HG02798 (cell line): Measurements from ENCODE around the gene HGD.
A peak's percentile ranks its signal among the peaks of the same experiment; 100 is the strongest.
"Not testable (repeated sequence)": the region's sequence is repeated elsewhere in the genome, so short reads cannot be mapped to it uniquely, and the experiment has no call there.

Experiments used
- ATAC-seq: cut with Tn5 transposase; IDR thresholded peaks from one replicate; pipeline ENCODE4 v1.9.1; 2021; ENCODE audit warnings: mild to moderate bottlenecking; ENCODE audit not compliant: unreplicated experiment, poor library complexity

HGD gene

DNA sequence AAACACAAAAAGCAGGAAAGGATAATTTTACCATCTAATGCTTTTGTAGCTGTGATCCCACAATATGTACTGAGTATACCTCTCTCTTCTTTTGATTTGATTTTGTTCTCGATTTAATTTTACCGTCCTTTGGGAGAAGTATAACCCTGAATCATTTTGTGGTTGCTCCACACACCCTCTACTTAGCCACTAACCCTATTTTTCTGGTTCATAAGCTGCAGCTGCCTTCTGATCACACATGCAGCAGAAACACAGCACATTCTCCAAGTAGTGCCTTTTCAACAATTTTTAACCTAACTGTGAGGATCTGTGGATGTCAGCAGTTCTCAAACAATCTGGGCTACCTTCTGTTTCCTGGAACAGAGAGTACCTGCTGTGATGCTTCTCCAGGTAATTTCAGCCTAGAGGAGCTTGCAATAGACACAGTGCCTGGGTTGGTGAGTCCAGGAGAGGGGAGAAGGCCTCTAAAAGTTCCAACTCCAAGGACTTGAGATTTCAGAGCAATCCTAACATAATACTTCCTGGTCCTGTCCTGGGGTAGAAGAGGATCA lies 40.3 kb downstream of the HGD start:
- no peak for ATAC-seq

DNA sequence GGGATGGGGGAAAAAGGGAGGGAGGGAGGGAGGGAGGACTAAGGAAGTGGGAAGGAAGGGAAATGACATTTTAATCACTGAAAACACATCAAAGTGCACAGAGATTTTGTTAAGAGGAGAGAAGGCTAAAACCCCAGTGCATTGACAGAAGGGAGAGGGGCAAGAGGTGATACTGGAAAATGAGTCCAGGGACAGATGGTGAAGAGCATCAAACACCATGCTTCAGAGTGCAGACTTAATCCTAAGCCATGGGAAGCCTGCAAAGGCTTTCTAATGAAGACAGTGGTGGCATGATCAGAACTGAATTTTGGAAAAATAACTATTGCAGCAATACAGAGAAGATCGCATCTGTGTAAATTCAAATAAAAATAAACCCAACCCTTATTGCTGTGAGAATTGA lies 41.8 kb downstream of the HGD start:
- ATAC-seq = no peak

- not testable (repeated sequence) for ATAC-seq
Measured at GRCh38 chr3:120638820-120639219, 43.2 kb downstream of the HGD start.

DNA sequence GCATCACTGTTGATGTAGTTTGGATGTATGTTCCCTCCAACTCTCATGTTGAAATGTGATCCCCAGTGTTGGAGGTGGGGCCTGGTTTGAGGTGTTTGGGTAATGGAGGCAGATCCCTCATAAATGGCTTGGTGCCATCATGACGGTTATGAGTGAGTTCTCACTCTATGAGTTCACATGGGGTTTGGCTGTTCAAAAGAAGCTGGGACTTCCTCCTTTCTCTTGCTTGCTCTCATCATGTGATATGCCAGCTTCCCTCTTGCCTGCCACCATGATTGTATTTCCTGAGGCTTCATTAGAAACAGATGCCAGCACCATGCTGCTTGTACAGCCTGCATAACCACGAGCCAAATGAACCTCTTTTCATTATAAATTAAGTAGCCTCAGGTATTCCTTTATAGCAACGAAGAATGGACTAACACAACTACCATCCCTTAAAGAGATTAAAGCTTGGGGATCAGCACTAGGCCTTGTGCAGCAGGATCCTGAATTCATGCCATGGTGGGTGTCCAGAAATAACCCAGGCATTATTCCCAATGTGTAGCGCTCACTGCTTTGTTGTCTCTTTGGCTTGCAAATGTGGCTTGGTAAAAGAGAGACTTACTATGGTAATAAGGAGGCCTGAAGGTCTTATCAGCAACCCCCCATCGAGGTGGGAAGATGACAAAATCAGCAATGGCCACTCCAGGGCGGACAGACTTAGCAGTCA lies 44.0 kb downstream of the HGD start:
- no peak for ATAC-seq

DNA sequence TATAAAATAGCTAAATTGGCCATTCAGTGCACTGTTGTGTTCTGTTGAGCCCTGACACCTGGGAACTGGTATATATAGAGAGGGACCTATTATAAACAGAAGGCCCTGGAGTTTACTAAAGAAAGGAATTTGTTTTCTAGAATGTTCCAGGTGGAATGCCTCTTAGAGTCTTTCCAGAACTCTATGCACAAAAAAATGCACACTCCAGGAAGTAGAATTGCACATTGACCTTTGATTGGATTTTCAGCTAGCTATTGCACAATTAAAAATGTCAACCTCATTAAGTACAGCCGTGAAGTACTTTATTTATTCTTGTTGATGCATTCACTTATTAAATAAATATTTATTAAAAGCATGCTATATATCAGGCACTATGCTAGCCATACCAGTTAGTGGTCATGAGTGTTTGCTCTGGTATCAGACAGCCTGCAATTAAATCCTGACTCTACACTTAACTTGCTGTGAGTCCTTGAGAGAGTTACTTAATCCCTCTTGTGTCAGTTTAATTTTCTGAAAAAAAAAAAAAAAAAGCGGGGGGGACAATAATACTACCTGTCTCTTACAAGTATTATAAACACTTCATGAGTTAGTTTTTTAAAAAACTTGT lies 45.1 kb downstream of the HGD start:
- ATAC-seq = no peak

GRCh38 chr3:120634539-120634938 lies 47.5 kb downstream of the HGD start:
- no peak for ATAC-seq

- no peak for ATAC-seq
Measured at GRCh38 chr3:120625159-120625586, 56.9 kb downstream of the HGD start.

DNA sequence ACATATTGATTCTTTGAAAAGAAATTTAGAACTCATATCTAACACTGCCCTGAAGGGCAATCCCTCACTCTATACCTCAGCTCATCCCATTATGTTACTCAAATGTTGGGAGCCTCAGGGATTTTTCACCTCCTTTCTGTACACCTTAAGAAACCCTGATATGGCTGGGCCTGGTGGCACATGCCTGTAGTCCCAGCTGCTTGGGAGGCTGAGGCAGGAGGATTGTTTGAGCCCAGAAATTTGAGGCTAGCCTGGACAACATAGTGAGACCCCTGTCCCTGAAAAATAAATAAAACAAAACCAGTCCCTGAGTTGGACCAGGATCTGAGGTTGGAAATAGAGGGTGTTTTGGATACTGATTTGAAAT lies 58.3 kb downstream of the HGD start:
- ATAC-seq = no peak

DNA sequence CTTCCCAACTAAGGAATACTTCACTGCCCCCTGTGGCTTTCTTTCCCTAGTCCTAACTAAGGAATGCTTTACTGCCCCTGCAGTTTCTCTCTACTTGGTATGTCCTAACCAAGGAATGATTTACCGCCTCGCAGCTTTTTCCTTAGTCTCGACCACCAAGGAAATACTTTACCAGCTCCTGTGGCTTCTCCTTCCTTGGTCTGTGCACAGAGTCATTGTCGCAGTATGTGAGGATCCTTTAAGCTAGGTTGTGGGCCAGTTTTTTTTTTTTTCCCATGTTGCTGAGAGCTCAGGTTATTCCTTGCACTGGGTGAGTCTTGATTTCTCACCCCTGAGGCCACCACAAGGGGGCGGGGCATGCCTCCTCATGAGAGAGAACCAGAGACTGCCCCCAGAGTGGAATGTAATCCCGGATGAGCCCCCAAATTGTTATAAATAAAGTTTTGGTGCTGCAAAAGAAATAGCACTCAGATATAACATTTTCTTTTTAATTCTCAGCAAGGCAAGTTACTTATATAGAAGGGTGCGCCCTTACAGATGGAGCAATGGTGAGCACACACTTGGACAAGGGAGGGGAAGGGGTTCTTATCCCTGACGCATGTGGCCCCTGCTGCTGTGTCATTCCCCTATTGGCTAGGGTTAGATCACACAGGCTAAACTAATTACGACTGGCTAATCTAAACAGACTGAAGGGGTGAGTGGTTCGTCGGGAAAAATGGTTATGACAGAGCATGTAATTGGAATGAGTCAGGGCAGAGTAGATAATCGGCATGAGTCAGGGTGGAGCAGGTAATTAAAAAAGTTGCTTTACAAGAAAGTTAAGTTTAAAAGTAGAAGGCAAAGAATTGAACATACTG lies 58.9 kb downstream of the HGD start:
- no peak for ATAC-seq

DNA sequence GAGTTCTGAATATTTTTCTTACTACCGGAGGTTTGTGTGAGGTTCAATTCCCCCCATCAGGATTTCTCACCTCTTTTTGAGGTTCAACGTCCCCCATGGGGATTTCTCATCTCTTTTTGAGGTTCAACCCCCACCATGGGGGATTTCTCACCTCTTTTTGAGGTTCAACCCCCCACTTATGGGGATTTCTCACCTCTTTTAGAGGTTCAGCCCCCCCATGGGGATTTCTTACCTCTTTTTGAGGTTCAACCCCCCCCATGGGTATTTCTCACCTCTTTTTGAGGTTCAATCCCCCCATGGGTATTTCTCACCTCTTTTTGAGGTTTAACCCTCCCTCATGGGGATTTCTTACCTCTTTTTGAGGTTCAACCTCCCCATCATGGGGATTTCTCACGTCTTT lies 59.6 kb downstream of the HGD start:
- no peak for ATAC-seq

- not testable (repeated sequence) for ATAC-seq
Measured at GRCh38 chr3:120616745-120617144, 65.3 kb downstream of the HGD start.

DNA sequence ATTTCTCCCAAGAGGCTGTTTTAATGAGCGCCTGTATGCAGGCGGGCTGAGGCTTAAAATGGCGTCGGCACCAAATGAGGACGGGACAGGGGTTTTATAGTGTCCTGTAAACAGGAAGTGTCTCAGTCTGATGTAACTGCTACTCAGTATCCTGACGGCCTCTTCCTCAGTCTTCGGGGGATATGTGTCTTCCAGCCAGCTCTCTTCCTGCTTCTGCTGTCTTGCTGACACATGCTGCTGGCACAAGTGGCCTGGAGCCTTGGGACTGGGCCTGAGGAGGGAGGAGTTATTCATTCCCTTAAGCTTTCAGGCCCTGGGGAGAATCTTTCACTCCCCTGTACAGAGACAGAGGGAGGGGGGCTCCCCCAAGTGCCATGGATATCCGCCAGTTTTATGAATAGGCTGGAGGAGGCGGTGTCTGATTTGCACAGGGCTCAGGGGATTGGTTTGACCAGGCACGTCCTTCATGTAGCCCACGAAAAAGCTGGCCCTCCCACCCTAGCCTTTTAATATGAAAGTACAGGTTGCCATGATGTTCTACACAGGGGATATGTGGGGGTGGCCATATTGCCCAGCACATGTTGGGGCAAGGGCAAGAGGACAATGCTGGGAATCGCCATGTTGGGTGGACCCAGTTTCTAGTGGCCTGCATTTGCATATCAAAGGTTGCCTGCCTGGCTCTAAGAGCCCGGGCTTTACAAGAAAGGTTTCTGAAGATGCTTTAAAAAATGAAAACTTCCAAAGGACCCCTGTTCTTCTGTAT lies 66.0 kb downstream of the HGD start:
- ATAC-seq = no peak

DNA sequence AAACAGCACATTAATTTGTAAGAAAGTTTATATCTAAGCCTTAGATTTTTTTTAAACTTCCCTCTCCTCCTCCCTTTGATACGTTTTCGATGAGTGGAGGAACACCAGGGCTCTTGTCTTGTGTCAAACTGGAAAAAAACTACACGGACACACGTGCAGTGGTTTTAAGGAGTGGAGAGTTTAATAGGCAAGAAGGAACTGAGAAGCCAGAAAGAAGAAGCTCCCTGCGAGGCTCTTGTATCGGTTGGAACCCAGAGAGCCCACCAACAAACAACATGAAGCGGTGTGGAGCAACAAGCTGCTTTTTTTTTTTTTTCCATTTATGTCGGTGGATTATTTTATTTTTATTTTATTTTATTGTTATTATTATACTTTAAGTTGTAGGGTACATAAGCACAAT lies 67.3 kb downstream of the HGD start:
- no peak for ATAC-seq

GRCh38 chr3:120608506-120608905 lies 73.5 kb downstream of the HGD start:
- ATAC-seq = no peak

- ATAC-seq = no peak
Measured at GRCh38 chr3:120604784-120605183, 77.3 kb downstream of the HGD start.

DNA sequence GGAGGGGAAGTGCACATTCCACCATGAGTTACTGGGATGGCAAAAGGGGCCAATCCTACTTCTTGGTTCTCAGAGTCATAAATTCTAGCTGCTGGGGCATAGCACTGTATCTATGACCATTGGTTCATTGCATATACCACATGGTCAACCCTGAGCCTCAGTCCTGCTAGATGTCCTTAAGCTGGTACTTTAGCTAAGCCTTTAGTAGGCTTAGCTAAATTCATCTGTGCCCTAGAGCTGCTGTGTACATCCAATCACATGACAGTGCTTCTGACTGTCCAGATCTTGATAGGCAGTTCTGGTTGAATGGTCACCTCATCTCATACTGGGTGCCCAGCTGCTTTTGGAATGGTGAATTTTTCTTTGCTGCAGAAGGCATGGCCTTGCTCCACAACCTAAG lies 77.7 kb downstream of the HGD start:
- ATAC-seq = no peak

- ATAC-seq = no peak
Measured at GRCh38 chr3:120602682-120603081, 79.4 kb downstream of the HGD start.

DNA sequence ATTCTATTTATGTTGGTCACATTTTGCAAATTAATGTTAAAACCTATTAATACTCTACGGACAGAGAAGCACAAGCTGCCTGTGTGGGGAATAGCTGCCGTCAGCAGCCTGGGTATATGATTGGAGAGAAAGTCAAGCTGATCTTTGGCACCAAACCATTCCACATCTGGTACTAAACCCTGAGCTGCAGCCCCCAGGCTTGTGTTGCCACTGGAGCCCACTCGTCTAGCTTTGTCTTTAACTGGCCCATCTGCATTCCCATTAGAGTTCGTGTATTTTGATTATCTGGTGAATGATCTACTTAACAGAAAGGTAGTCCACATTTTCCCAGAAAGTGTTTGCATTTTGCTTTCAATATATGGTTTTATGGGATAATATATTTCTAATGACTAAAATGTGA lies 80.5 kb downstream of the HGD start:
- ATAC-seq = no peak

GRCh38 chr3:120599211-120599610 lies 82.8 kb downstream of the HGD start:
- ATAC-seq = no peak

DNA sequence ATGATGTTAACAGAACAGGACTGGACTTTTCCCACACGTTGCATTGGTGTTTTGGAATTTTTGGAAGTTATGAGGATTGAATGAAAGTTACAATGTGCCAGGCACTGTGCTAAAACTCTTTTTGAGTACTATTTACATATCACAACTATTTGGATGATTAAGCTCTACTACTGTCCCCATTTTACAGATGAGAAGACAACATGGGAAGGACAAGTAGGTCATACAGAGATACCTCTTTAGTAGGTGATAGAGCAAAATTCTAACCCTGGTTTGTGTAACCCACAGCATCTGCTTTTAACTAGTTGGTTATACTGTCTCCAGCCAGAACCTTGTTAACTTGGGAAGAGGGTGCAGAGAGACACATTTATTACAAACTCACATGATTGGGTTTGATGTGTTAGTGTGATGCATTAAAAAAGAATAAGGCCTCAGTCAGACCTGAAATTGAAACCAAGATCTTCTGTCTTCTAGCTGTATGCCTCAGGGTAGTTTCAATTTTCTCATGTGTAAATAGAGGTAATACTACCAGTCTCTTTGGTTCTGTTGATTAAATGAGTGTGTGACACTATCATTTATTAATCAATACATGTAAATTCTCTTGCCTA lies 84.5 kb downstream of the HGD start:
- ATAC-seq = peak; percentile 49
